ENCODE measurements around the gene RGS5.

The RGS5 gene

DNA sequence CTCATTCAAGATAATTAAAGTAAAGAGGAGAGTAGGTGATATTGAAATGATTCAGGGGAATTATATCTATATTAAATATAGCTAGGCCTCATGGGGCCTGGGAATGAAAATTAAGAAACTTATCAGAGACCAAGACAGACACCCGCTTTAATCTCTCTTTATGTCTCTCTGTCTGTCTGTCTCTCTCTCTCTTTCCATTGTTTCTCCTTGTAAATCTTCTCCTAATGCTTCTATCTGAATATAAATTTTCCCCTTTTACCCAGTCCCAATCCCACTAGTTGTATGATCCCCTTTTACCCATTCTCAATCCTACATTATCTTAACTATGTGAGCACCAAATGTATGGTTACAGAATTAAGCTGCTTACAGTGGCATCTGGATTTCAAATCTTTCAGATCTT lies 61.2 kb downstream of the RGS5 start:
- DNase-seq, result no peak

DNA sequence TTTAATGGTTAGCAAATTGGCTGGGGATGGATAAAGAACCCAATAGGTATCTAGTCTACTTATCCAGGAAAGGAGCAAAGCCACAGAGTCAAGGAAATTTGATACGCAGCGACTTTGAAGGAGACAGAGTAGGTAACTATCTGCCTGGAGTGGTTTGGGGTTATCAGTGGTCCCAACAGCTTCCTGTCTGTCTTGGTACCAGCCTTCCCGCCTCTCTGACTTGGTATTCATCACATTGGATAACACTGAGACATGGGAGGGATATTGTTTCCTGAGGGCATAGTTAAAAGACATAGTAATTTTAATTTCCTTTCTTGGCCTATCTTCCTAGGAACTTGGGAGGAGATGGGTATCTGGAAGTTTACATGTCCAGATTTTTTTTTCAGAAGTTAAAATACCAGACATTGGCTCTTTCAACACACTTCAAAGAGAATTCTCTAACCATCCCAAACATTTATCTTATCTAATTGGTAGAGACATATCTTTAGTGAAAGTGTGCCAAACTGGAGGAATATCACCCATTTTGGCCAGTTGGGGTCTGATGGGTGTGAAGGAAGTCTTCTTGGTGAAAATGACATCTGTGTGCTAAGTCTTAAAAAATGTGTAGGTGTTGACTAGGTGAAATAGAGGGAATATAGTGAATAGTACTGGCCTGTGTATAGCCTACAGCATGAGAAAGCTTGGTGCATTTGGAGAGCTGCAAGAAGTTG lies 65.0 kb downstream of the RGS5 start:
- no peak for DNase-seq

GRCh38 chr1:163131981-163132380 lies 70.7 kb downstream of the RGS5 start:
- DNase-seq, result no peak

DNA sequence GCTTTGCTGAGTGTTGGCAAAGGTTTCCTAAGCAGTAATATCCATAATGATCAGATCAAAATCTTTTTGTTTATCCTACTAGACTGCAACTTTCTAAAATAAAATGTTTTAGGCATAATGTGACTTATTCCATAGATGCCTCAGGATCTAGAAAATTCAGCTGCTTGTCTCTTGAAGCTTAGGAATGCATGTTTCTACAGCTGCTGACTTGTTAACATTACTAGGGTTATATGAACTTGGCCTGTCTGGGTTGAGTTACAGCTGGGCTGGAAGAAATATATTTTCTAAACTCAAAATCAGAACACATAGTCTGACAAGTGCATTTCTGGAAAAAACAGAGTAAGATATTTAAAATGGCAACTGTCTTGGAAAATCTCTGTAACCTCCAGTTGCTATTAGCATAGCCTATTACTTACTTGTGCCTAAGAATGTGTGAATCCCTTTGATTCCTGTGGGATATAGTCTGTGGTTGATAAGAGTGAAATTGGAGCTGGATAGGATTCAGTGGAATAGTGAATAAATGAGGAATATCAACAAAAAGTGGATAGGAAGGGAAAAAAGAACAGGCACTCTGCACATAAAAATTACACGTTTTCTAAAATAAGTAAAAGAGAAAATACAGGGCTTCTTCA lies 72.4 kb downstream of the RGS5 start:
- DNase-seq, result no peak

DNA sequence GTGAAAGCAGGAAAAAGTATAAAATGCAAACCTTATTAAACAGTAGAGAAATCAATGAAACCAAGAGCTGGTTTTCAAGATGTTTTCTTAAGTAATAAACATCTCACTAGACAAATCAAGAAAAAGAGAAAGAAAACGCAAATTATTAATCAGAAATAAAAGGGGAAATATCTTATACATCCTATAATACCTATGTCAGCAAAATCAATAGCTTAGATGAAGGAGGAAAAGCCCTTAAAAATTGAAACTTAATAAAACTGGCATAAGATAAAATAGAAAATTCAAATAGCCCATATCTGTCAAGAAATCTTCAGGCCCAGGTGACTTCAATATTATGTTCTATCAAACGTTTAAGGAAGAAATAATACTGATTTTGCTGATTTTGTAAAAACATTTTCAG lies 74.4 kb downstream of the RGS5 start:
- no peak for DNase-seq

GRCh38 chr1:163124812-163125211 lies 77.9 kb downstream of the RGS5 start:
- DNase-seq, result no peak

DNA sequence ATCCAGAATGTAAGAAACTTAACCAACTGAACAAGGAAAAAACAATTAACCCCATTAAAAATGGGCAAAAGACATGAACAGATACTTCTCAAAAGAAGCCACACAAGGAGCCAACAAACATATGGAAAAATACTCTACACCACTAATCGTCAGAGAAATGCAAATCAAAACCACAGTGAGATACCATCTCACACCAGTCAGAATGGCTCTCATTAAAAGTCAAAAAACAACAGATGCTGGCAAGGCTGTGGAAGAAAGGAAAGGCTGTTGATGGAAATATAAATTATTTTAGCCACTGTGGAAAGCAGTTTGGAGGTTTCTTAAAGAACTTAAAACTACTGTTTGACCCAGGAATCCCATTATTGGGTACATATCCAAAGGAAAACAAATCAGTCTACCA lies 82.3 kb downstream of the RGS5 start:
- no peak for DNase-seq

DNA sequence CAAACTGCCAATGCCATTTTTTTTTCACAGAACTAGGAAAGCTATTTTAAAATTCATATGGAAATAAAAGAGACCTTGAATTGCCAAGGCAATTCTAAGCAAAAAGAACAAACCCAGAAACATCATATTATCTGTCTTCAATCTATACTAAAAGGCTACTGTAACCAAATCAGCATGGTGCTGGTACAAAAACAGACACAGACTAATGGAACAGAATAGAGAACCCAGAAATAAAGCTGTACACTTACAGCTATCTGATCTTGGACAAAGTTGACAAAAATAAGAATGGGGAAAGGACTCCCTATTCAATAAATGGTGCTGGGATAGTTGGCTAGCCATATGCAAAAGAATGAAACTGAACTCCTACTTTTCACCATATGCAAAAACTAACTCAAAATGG lies 83.0 kb downstream of the RGS5 start:
- no peak for DNase-seq

- DNase-seq, result no peak
Observed at GRCh38 chr1:163115887-163116286, 86.8 kb downstream of the RGS5 start.

DNA sequence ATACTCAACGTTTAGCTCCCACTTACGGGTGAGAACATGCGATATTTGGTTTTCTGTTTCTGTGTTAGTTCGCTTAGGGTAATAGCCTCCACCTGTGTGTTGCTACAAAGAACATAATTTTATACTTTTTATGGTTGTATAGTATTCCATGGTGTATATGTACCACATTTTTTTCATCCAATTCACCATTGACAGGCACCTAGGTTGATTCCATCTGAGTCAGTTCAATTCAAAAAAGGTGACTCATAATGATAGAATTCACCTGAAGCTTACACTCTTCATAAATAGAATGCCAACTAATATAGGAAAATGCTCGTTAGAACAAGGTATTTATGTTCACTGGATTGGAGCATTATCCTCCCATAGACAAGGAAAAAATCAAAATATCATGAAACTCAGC lies 95.1 kb downstream of the RGS5 start:
- no peak for DNase-seq

DNA sequence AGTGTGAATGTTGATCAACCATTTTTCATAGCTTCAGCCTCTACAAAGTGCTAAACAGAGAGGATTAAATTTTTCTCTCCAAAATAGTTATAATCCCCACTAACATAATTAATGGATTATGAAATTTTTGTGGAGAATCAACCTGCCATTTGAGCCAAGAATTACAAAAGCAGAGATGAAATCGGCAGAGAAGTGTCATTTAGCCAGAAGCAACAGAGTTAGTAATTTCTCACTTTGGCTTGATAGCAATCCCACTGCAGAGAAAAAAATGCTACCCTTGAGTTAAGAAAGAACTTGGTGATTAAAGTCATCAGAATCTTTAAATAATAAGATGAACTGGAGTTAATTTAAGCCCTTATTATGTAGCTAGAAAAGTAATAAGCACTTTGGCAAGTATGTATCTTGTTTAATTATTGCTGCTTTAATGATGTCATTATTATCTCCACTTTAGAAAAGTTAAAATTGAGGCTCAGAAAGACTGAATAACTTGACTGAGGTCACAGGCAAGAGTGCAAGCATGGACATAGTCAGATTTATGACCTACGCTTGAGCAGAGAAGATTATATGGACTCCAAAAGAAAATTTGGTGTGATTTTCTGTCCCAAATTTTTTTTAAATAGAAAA lies 96.2 kb downstream of the RGS5 start:
- no peak for DNase-seq

- no peak for DNase-seq
Observed at GRCh38 chr1:163104385-163105099, 98.2 kb downstream of the RGS5 start.

DNA sequence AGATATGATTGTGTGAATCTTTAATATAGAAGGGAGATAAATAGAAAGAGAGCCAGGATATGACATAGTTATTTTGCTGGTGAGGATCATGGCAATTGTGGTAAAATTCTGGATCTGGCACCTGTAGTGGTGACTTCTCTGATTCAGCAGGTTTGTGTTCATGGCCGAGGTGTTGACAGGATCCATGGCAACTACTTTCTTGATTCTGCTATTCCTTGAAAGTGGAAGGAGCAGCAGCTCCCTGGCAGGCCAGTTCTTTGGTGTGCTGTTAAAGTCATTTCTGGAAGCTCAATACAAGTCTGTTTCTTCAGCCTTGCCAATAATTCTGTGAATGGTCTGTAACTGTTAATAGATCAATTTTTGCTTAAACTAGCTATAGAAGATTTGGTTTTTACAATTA lies 100.1 kb downstream of the RGS5 start:
- no peak for DNase-seq

DNA sequence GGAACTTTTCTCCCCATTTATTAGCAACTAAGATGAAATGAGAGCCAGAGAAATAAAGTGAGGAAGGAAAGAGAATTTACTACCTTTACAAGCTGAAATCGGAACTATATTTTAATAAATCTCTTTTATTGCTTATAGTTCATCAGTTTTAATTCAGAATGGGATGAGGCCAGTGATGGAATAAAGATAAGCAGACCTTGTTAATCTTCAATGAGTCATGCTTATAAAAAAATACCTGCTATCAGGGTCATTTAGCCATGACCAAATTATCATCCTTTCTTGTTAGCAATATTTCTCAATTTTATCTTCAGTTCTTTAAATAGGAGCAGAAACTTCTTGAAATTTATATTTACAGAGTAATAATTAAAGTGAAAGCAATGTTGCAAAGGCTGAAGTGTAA lies 107.5 kb downstream of the RGS5 start:
- no peak for DNase-seq

DNA sequence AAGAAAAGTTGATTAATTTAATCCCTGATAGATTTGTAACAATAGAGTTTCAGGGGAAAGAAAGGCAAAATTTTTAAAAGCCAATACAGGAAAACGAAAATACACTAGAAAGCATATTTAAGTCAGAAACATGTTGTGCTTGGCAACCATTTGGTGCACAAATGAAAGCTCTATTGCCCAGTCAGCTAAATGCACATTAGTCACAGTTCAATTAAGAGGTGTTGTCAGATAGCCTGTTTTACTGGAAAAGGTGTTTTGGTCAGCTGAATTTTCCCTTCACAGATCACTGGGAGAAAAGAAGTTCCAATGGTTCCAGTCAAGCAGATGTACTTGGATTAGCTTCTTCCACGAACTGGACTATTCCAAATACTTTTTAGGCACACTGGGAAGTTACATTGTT lies 108.1 kb downstream of the RGS5 start:
- DNase-seq, result no peak

GRCh38 chr1:163094182-163094581 lies 108.5 kb downstream of the RGS5 start:
- DNase-seq, result no peak

GRCh38 chr1:163093579-163093978 lies 109.1 kb downstream of the RGS5 start:
- no peak for DNase-seq

GRCh38 chr1:163093169-163093568 lies 109.5 kb downstream of the RGS5 start:
- DNase-seq, result no peak

Measured in NCI-H774 (cell line).